Measurements from ENCODE around the gene ACOT11. TPM values are rescaled to one million over a fixed set of nuclear protein-coding genes. Genes with fewer than 3 reads are reported as not detected.

The ACOT11 gene
- total and polyA plus RNA-seq, 2 of the 4 experiments (the other 2 are of a cell fraction): 2.5 to 2.7 TPM

DNA sequence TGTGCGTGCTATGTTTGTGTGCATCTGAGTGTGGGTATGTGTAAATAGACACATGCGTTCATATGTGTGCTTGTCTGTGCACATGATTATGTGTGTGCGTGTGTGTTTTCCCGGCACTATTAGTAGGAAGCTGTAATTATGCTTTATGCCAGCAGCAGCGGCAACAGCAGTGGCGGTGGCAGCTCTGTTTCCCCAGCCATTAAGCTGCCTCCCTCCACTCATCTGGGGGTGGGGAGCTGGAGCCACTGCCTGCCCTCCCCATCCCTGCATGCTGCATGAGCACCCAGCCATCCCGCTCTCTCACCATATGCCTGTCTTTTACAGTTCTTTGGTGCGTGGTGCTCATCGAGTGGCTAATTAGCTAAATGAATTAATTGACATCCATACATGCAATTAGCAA, 30.5 kb upstream of the ACOT11 start:
- H3K56ac ChIP-seq (ENCODE audit: extremely low read depth, insufficient read depth, low read length): no peak overlapping the region
- H3K79me1 ChIP-seq (ENCODE audit: low read depth in 1 of 2, low read length in 2 of 2): no peaks in the 10 kb centered on the region
- no peak overlapping the region for H2AK5ac ChIP-seq (ENCODE audit: low read depth, low read length)
- H3K9me3 ChIP-seq (ENCODE audit: control insufficient read depth, insufficient read depth, low read length): no peaks in the 10 kb centered on the region
- no peak overlapping the region for H2AK9ac ChIP-seq (replicated peaks; ENCODE audit: low read depth, low read length, poor library complexity)
- no peaks in the 10 kb centered on the region for H3K36me3 ChIP-seq (ENCODE audit: control insufficient read depth, insufficient read depth, low read length)
- 90% methylated on average over 2 of the region's 9 CpGs; no CpG with 5 or more reads in 1 of the 2 experiments for WGBS, 2 experiments (ENCODE audit: extremely low coverage in 2 of 2, insufficient read length in 1 of 2)
- TF ChIP-seq RFX5 (IDR thresholded peaks at IDR 0.05; ENCODE audit: low read depth, low read length) (no peak), MXI1 (IDR thresholded peaks at IDR 0.05; ENCODE audit: borderline replicate concordance, low read depth, low read length) (no peak), BHLHE40 (IDR thresholded peaks at IDR 0.05; ENCODE audit: low read depth, low read length) (no peak), MAZ (IDR thresholded peaks at IDR 0.05; ENCODE audit: borderline replicate concordance, low read depth, low read length) (no peak)
- BruUV-seq (replicated peaks): no TSS peak
- H3K18ac ChIP-seq (ENCODE audit: low read depth, low read length): no peak overlapping the region
- intact Hi-C loops (cut with micrococcal nuclease): no loop called here
- H2BK120ac ChIP-seq (ENCODE audit: low read depth, low read length): no peak overlapping the region
- no peak overlapping the region for H3K4ac ChIP-seq (ENCODE audit: low read depth, low read length)
- DNase-seq (no peak), ATAC-seq (ENCODE audit: low read depth) (no peak)
- no peaks in the 10 kb centered on the region for H3K9me1 ChIP-seq (ENCODE audit: insufficient read depth, low read length)
- H3K4me3 ChIP-seq (ENCODE audit: insufficient read depth, low read depth, low read length): no peak overlapping the region
- CTCF ChIA-PET: interaction anchor here (1.1 kb wide), 1 partner anchor 17 kb away, joined by 3 read pairs; no protein-coding TSS in a partner anchor
- H2BK20ac ChIP-seq (ENCODE audit: low read depth, low read length): no peak overlapping the region
- H2BK5ac ChIP-seq (ENCODE audit: low read depth, low read length, poor library complexity, severe bottlenecking): no peak overlapping the region
- H3K4me2 ChIP-seq (ENCODE audit: low read depth, low read length): no peak overlapping the region
- H3K14ac ChIP-seq (replicated peaks; ENCODE audit: low read depth, low read length): no peak overlapping the region
- no peak overlapping the region for H4K5ac ChIP-seq (ENCODE audit: low read depth, low read length)
- no peak overlapping the region for H3K9ac ChIP-seq (ENCODE audit: low read depth, low read length)
- in situ Hi-C loops (cut with MboI; ENCODE audit: low sequenced_read_pairs): no loop called here
- no peak overlapping the region for H3K23ac ChIP-seq (ENCODE audit: low read depth, low read length)
- H4K20me1 ChIP-seq (ENCODE audit: insufficient read depth, low read length): no peaks in the 10 kb centered on the region
- peaks cover 16% of the 10 kb centered on the region for H3K27me3 ChIP-seq (ENCODE audit: control insufficient read depth, insufficient read depth, low read length)
- H4K8ac ChIP-seq (ENCODE audit: low read depth in 2 of 2, low read length in 2 of 2): no peak overlapping the region
- dilution Hi-C loops (cut with HindIII; ENCODE audit: low sequenced_read_pairs, unreplicated experiment): no loop called here
- no peaks in the 10 kb centered on the region for H3K4me1 ChIP-seq (ENCODE audit: control insufficient read depth, insufficient read depth, low read length)
- H2BK15ac ChIP-seq (ENCODE audit: low read depth, low read length): no peak overlapping the region
- H3K27ac ChIP-seq (ENCODE audit: insufficient read depth, low read length): no peak overlapping the region
- POLR2A ChIA-PET (ENCODE audit: unreplicated experiment): no interaction called here
- no peak overlapping the region for H4K91ac ChIP-seq (ENCODE audit: insufficient read depth, low read depth, low read length)
- no peak overlapping the region for H2AFZ ChIP-seq (replicated peaks; ENCODE audit: low read length, poor library complexity)
